AG09319 (cell line): ENCODE results near the gene UVRAG.

Experiments
- DNase-seq: peaks from one replicate; pipeline ENCODE4 v3.0.0-alpha.2; 2010; ENCODE audit warnings: low read depth; ENCODE audit errors: extremely low read depth
- CTCF ChIP-seq: IDR thresholded peaks from 2 replicates; pipeline ENCODE4 v1.5.1; 2011; ENCODE audit warnings: low read depth, mild to moderate bottlenecking, inconsistent platforms, low read length, moderate library complexity

Gene UVRAG

GRCh38 chr11:76174330-76174729 is 359.3 kb downstream of the UVRAG start:
- DNase-seq = no peak
- no peak for TF ChIP-seq CTCF

- no peak for DNase-seq
- TF ChIP-seq CTCF = no peak
Observed at GRCh38 chr11:76175783-76176182, 360.8 kb downstream of the UVRAG start.

GRCh38 chr11:76176463-76176862 is 361.5 kb downstream of the UVRAG start:
- DNase-seq = no peak
- TF ChIP-seq CTCF = no peak

GRCh38 chr11:76177250-76177686 is 362.3 kb downstream of the UVRAG start:
- TF ChIP-seq CTCF = no peak
- no peak for DNase-seq

- DNase-seq = no peak
- no peak for TF ChIP-seq CTCF
Observed at GRCh38 chr11:76179147-76179546, 364.1 kb downstream of the UVRAG start.

GRCh38 chr11:76181371-76181770 is 366.4 kb downstream of the UVRAG start:
- TF ChIP-seq CTCF = no peak
- no peak for DNase-seq

GRCh38 chr11:76184551-76184993 is 369.6 kb downstream of the UVRAG start:
- DNase-seq = no peak
- no peak for TF ChIP-seq CTCF
